ENCODE results near the gene RAB17. TPM values are rescaled to one million over a fixed set of nuclear protein-coding genes. Genes with fewer than 3 reads are reported as not detected.

The RAB17 gene
- total RNA-seq = 2.7 and 4.8 TPM in 2 replicates

GRCh38 chr2:237590272-237591140, at the start of gene RAB17:
Gene RAB17 (minus strand): TSS chr2:237590734. CDS start chr2:237586154, 4,580 bp downstream.

GRCh38 chr2:237627441-237628246, 37.1 kb upstream of the RAB17 start, which contains the start of gene LRRFIP1:
Gene LRRFIP1 (plus strand): TSS chr2:237627587. CDS start chr2:237627645, 58 bp downstream.

GRCh38 chr2:237566401-237567235, 23.9 kb downstream of the RAB17 start, which contains the start of gene PRLH:
Gene PRLH (plus strand): TSS chr2:237566574. CDS start chr2:237566574, 0 bp downstream.

Other genes starting within 250 kb of the RAB17 start
- gene COL6A3, start 176.6 kb downstream of the RAB17 start, total RNA-seq = 3.2 and 23.8 TPM in 2 replicates
- gene MLPH, start 103.5 kb downstream of the RAB17 start, total RNA-seq = 1.7 and 9.9 TPM in 2 replicates
- gene PRLH, start 24.2 kb downstream of the RAB17 start, total RNA-seq = not detected in 2 replicates
- 59.2 and 72.9 TPM in 2 replicates for gene LRRFIP1, start 36.9 kb upstream of the RAB17 start, total RNA-seq
- gene RBM44, start 208.0 kb upstream of the RAB17 start, total RNA-seq = 0.42 TPM in 1 of 2 replicates, not detected in the other

All from hair follicular keratinocyte (primary cell).